WTC11 (cell line): ENCODE data around the gene CLEC17A. TPM values are rescaled to one million over a fixed set of nuclear protein-coding genes. Genes with fewer than 3 reads are reported as not detected.

Experiments used
- ATAC-seq: fragments of 200-7000 bp; cut with Tn5 transposase; 2 replicates; pipeline ENCODE4 v1.10.0; 2021; ENCODE audit warnings: mild to moderate bottlenecking, moderate library complexity
- CTCF ChIA-PET: fragments of 300-600 bp; sonication (Branson Sonifier 250); formaldehyde crosslinking; loops from one replicate; lab custom pipeline; 2021; ENCODE audit warnings: antibody characterized with exemption; lab: Charles Lee
- POLR2A ChIA-PET: fragments of 350-600 bp; sonication (Branson Sonifier 250); formaldehyde crosslinking; loops from one replicate; lab custom pipeline; 2021; ENCODE audit warnings: antibody characterized with exemption; lab: Charles Lee
- DNase-seq: peaks from one replicate; pipeline ENCODE4 v3.0.0; 2021; ENCODE audit warnings: low spot score
- H3K27ac Mint-ChIP-seq: 2 replicates; pipeline ENCODE4 v1.8.0; 2021; ENCODE audit warnings: mixed read lengths
- H3K27me3 Mint-ChIP-seq: 2 replicates; pipeline ENCODE4 v1.8.0; 2021; ENCODE audit warnings: low read depth, mild to moderate bottlenecking, moderate library complexity, mixed read lengths
- H3K36me3 Mint-ChIP-seq: 2 replicates; pipeline ENCODE4 v1.8.0; 2021; ENCODE audit warnings: mixed read lengths
- H3K4me1 Mint-ChIP-seq: 2 replicates; pipeline ENCODE4 v1.8.0; 2022; ENCODE audit warnings: mixed read lengths
- H3K4me3 Mint-ChIP-seq: 2 replicates; pipeline ENCODE4 v1.8.0; 2021; ENCODE audit warnings: mild to moderate bottlenecking, moderate library complexity, mixed read lengths
- H3K9me3 Mint-ChIP-seq: 2 replicates; pipeline ENCODE4 v1.8.0; 2021; ENCODE audit warnings: mixed read lengths
- CREB1 ChIP-seq: sonication (generic); formaldehyde crosslinking; IDR thresholded peaks from 2 replicates; pipeline ENCODE4 v1.8.0; 2023; ENCODE audit warnings: mild to moderate bottlenecking, missing genetic modification reagents
- CREM ChIP-seq: sonication (generic); formaldehyde crosslinking; IDR thresholded peaks from 2 replicates; pipeline ENCODE4 v1.8.1; 2022; ENCODE audit warnings: mild to moderate bottlenecking, missing genetic modification reagents, moderate library complexity
- GABPB1 ChIP-seq: sonication (generic); formaldehyde crosslinking; IDR thresholded peaks from 2 replicates; pipeline ENCODE4 v1.8.1; 2023; ENCODE audit warnings: mild to moderate bottlenecking, missing genetic modification reagents
- GTF2I ChIP-seq: fragments of 250-450 bp; sonication (Bioruptor Pico); conservative IDR thresholded peaks from 2 replicates; pipeline ENCODE4 v1.4.0; 2021; ENCODE audit warnings: mild to moderate bottlenecking
- JUN ChIP-seq: sonication (generic); formaldehyde crosslinking; IDR thresholded peaks from 2 replicates; pipeline ENCODE4 v1.8.0; 2023; ENCODE audit warnings: mild to moderate bottlenecking, missing genetic modification reagents
- KAT7 ChIP-seq: sonication (generic); formaldehyde crosslinking; IDR thresholded peaks from 2 replicates; pipeline ENCODE4 v1.8.1; 2023; ENCODE audit warnings: missing genetic modification reagents, mild to moderate bottlenecking, borderline replicate concordance
- OVOL2 ChIP-seq: fragments of 250-450 bp; sonication (Bioruptor Pico); IDR thresholded peaks from 2 replicates; pipeline ENCODE4 v1.9.0; 2021; ENCODE audit warnings: mild to moderate bottlenecking, borderline replicate concordance
- SMAD3 ChIP-seq: sonication (generic); formaldehyde crosslinking; IDR thresholded peaks from 2 replicates; pipeline ENCODE4 v1.8.0; 2022; ENCODE audit warnings: missing genetic modification reagents, mild to moderate bottlenecking, borderline replicate concordance
- total RNA-seq: library from RNA; stranded (reverse); gene quantifications from 3 replicates; pipeline ENCODE4 v1.2.3, GENCODE V29; 2021
- TF ChIP-seq, protein P1 (sequence below): sonication (generic); formaldehyde crosslinking; IDR thresholded peaks from 2 replicates; pipeline ENCODE4 v1.8.1; 2023; ENCODE audit warnings: mild to moderate bottlenecking, missing genetic modification reagents, borderline replicate concordance
- TF ChIP-seq, protein P2 (sequence below): sonication (generic); formaldehyde crosslinking; IDR thresholded peaks from 2 replicates; pipeline ENCODE4 v1.8.1; 2023; ENCODE audit warnings: mild to moderate bottlenecking, missing genetic modification reagents
- TF ChIP-seq, protein P3 (sequence below): fragments of 250-450 bp; sonication (Bioruptor Pico); IDR thresholded peaks from 2 replicates; pipeline ENCODE4 v1.9.0; 2021; ENCODE audit warnings: mild to moderate bottlenecking
- TF ChIP-seq, protein P4 (sequence below): sonication (generic); formaldehyde crosslinking; IDR thresholded peaks from 2 replicates; pipeline ENCODE4 v1.8.0; 2022; ENCODE audit warnings: mild to moderate bottlenecking, missing genetic modification reagents
- TF ChIP-seq, protein P5 (sequence below): fragments of 250-450 bp; sonication (Bioruptor Pico); IDR thresholded peaks from 2 replicates; pipeline ENCODE4 v1.9.0; 2021; ENCODE audit warnings: mild to moderate bottlenecking, borderline replicate concordance
- TF ChIP-seq, protein P6 (sequence below): sonication (generic); formaldehyde crosslinking; IDR thresholded peaks from 2 replicates; pipeline ENCODE4 v1.8.1; 2022; ENCODE audit warnings: mild to moderate bottlenecking, moderate library complexity, missing genetic modification reagents
- TF ChIP-seq, protein P7 (sequence below): sonication (generic); formaldehyde crosslinking; IDR thresholded peaks from 2 replicates; pipeline ENCODE4 v1.8.0; 2022; ENCODE audit warnings: mild to moderate bottlenecking, missing genetic modification reagents
- TF ChIP-seq, protein P8 (sequence below): sonication (generic); formaldehyde crosslinking; IDR thresholded peaks from 2 replicates; pipeline ENCODE4 v1.8.1; 2022; ENCODE audit warnings: low read depth, missing genetic modification reagents, borderline replicate concordance

CLEC17A gene
- total RNA-seq, 1 experiment from 2014 or later = not detected

DNA sequence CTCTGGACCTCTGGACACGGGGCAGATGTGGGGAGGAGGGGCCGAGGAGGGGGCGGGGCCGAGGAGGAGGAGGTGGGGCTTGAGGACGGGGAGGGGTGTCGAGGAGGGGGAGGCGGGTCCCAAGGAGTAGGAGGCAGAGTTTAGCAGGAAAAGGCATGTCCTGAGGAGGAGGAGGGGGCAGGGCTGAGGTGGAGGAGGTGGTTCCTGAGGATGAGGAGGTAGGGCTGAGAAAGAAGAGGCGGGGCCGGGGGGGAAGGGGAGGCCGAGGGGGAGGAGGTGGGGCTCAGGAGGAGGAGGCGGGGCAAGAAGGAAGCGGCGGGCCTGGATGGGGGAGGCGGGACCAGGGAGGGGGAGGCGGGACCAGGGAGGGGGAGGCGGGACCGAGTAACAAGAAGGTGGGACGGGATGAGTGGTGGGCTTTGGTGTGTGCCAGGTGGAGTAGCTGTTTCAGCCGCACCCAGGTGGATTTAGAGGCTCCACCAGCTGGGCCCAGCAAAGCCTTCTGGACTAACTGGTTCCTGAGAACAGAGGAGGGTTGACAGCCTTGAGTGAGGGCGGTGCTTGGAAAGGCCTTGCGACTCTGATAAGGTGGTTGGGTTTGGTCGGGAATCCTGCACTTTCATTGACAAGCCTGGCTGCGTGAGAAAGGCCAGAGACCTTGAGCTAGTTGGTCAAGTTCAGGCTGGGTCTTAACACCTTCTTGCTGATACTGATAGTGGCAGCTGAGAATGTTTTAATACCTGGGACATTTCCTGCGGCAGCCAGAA is 45.8 kb upstream of the CLEC17A start:
- Mint-ChIP-seq H3K36me3 (peaks cover 4% of the 10 kb centered on the region; the same call in 1 of the 2 replicates), H3K27ac (peak overlapping the region; percentile 87), H3K27me3 (no peaks in the 10 kb centered on the region), H3K4me3 (peak overlapping the region; percentile 58), H3K9me3 (no peaks in the 10 kb centered on the region), H3K4me1 (peaks cover 7% of the 10 kb centered on the region)
- POLR2A ChIA-PET = interaction anchor here (1.9 kb wide), 1 partner anchor 19 kb away, joined by 5 read pairs; the partner anchor contains the start of gene DNAJB1
- peak; percentile 96 for DNase-seq
- CTCF ChIA-PET = interaction anchor here (0.6 to 2.8 kb wide), 8 partner anchors 10 to 131 kb away, joined by 3 to 17 read pairs (median 4); partner anchors contain the start of gene PTGER1
- peak; percentile 99 for ATAC-seq
- TF ChIP-seq GABPB1 (CRISPR knock-in tag) (no peak), OVOL2 (CRISPR knock-in tag) (no peak), GTF2I (CRISPR knock-in tag) (no peak), CREM (CRISPR knock-in tag) (no peak), CREB1 (CRISPR knock-in tag) (no peak), SMAD3 (CRISPR knock-in tag) (no peak), KAT7 (CRISPR knock-in tag) (no peak), JUN (CRISPR knock-in tag) (no peak)
- TF ChIP-seq, protein P1, sequence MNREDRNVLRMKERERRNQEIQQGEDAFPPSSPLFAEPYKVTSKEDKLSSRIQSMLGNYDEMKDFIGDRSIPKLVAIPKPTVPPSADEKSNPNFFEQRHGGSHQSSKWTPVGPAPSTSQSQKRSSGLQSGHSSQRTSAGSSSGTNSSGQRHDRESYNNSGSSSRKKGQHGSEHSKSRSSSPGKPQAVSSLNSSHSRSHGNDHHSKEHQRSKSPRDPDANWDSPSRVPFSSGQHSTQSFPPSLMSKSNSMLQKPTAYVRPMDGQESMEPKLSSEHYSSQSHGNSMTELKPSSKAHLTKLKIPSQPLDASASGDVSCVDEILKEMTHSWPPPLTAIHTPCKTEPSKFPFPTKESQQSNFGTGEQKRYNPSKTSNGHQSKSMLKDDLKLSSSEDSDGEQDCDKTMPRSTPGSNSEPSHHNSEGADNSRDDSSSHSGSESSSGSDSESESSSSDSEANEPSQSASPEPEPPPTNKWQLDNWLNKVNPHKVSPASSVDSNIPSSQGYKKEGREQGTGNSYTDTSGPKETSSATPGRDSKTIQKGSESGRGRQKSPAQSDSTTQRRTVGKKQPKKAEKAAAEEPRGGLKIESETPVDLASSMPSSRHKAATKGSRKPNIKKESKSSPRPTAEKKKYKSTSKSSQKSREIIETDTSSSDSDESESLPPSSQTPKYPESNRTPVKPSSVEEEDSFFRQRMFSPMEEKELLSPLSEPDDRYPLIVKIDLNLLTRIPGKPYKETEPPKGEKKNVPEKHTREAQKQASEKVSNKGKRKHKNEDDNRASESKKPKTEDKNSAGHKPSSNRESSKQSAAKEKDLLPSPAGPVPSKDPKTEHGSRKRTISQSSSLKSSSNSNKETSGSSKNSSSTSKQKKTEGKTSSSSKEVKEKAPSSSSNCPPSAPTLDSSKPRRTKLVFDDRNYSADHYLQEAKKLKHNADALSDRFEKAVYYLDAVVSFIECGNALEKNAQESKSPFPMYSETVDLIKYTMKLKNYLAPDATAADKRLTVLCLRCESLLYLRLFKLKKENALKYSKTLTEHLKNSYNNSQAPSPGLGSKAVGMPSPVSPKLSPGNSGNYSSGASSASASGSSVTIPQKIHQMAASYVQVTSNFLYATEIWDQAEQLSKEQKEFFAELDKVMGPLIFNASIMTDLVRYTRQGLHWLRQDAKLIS (CRISPR knock-in tag) = no peak
- TF ChIP-seq, protein P2, sequence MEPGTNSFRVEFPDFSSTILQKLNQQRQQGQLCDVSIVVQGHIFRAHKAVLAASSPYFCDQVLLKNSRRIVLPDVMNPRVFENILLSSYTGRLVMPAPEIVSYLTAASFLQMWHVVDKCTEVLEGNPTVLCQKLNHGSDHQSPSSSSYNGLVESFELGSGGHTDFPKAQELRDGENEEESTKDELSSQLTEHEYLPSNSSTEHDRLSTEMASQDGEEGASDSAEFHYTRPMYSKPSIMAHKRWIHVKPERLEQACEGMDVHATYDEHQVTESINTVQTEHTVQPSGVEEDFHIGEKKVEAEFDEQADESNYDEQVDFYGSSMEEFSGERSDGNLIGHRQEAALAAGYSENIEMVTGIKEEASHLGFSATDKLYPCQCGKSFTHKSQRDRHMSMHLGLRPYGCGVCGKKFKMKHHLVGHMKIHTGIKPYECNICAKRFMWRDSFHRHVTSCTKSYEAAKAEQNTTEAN (CRISPR knock-in tag) = no peak
- TF ChIP-seq, protein P3, sequence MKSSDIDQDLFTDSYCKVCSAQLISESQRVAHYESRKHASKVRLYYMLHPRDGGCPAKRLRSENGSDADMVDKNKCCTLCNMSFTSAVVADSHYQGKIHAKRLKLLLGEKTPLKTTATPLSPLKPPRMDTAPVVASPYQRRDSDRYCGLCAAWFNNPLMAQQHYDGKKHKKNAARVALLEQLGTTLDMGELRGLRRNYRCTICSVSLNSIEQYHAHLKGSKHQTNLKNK (CRISPR knock-in tag) = no peak
- TF ChIP-seq, protein P4, sequence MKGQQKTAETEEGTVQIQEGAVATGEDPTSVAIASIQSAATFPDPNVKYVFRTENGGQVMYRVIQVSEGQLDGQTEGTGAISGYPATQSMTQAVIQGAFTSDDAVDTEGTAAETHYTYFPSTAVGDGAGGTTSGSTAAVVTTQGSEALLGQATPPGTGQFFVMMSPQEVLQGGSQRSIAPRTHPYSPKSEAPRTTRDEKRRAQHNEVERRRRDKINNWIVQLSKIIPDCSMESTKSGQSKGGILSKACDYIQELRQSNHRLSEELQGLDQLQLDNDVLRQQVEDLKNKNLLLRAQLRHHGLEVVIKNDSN (CRISPR knock-in tag) = no peak
- TF ChIP-seq, protein P5, sequence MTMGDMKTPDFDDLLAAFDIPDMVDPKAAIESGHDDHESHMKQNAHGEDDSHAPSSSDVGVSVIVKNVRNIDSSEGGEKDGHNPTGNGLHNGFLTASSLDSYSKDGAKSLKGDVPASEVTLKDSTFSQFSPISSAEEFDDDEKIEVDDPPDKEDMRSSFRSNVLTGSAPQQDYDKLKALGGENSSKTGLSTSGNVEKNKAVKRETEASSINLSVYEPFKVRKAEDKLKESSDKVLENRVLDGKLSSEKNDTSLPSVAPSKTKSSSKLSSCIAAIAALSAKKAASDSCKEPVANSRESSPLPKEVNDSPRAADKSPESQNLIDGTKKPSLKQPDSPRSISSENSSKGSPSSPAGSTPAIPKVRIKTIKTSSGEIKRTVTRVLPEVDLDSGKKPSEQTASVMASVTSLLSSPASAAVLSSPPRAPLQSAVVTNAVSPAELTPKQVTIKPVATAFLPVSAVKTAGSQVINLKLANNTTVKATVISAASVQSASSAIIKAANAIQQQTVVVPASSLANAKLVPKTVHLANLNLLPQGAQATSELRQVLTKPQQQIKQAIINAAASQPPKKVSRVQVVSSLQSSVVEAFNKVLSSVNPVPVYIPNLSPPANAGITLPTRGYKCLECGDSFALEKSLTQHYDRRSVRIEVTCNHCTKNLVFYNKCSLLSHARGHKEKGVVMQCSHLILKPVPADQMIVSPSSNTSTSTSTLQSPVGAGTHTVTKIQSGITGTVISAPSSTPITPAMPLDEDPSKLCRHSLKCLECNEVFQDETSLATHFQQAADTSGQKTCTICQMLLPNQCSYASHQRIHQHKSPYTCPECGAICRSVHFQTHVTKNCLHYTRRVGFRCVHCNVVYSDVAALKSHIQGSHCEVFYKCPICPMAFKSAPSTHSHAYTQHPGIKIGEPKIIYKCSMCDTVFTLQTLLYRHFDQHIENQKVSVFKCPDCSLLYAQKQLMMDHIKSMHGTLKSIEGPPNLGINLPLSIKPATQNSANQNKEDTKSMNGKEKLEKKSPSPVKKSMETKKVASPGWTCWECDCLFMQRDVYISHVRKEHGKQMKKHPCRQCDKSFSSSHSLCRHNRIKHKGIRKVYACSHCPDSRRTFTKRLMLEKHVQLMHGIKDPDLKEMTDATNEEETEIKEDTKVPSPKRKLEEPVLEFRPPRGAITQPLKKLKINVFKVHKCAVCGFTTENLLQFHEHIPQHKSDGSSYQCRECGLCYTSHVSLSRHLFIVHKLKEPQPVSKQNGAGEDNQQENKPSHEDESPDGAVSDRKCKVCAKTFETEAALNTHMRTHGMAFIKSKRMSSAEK (CRISPR knock-in tag) = no peak
- TF ChIP-seq, protein P6, sequence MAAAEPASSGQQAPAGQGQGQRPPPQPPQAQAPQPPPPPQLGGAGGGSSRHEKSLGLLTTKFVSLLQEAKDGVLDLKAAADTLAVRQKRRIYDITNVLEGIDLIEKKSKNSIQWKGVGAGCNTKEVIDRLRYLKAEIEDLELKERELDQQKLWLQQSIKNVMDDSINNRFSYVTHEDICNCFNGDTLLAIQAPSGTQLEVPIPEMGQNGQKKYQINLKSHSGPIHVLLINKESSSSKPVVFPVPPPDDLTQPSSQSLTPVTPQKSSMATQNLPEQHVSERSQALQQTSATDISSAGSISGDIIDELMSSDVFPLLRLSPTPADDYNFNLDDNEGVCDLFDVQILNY (CRISPR knock-in tag) = no peak
- TF ChIP-seq, protein P7, sequence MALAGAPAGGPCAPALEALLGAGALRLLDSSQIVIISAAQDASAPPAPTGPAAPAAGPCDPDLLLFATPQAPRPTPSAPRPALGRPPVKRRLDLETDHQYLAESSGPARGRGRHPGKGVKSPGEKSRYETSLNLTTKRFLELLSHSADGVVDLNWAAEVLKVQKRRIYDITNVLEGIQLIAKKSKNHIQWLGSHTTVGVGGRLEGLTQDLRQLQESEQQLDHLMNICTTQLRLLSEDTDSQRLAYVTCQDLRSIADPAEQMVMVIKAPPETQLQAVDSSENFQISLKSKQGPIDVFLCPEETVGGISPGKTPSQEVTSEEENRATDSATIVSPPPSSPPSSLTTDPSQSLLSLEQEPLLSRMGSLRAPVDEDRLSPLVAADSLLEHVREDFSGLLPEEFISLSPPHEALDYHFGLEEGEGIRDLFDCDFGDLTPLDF (CRISPR knock-in tag) = no peak
- TF ChIP-seq, protein P8, sequence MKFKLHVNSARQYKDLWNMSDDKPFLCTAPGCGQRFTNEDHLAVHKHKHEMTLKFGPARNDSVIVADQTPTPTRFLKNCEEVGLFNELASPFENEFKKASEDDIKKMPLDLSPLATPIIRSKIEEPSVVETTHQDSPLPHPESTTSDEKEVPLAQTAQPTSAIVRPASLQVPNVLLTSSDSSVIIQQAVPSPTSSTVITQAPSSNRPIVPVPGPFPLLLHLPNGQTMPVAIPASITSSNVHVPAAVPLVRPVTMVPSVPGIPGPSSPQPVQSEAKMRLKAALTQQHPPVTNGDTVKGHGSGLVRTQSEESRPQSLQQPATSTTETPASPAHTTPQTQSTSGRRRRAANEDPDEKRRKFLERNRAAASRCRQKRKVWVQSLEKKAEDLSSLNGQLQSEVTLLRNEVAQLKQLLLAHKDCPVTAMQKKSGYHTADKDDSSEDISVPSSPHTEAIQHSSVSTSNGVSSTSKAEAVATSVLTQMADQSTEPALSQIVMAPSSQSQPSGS = no peak
